Measurements from ENCODE around the gene LAD1.

The LAD1 gene

GRCh38 chr1:201346987-201347386, 52.1 kb downstream of the LAD1 start:
- no peak for DNase-seq (ENCODE audit: low spot score)

- no peak for DNase-seq (ENCODE audit: low spot score)
Observed at GRCh38 chr1:201346337-201346939, 52.7 kb downstream of the LAD1 start.

GRCh38 chr1:201345081-201345355, 54.1 kb downstream of the LAD1 start:
- no peak for DNase-seq (ENCODE audit: low spot score)

- no peak for DNase-seq (ENCODE audit: low spot score)
Observed at GRCh38 chr1:201344206-201345080, 54.7 kb downstream of the LAD1 start.

- no peak for DNase-seq (ENCODE audit: low spot score)
Observed at GRCh38 chr1:201341377-201341776, 57.7 kb downstream of the LAD1 start.

- DNase-seq (ENCODE audit: low spot score) = no peak
Observed at GRCh38 chr1:201336711-201337450, 62.2 kb downstream of the LAD1 start.

GRCh38 chr1:201335901-201336300, 63.2 kb downstream of the LAD1 start:
- DNase-seq (ENCODE audit: low spot score) = no peak

- no peak for DNase-seq (ENCODE audit: low spot score)
Observed at GRCh38 chr1:201335174-201335870, 63.8 kb downstream of the LAD1 start.

GRCh38 chr1:201334325-201335173, 64.6 kb downstream of the LAD1 start:
- DNase-seq (ENCODE audit: low spot score) = no peak

- DNase-seq (ENCODE audit: low spot score) = no peak
Observed at GRCh38 chr1:201332616-201333335, 66.3 kb downstream of the LAD1 start.

- DNase-seq (ENCODE audit: low spot score) = no peak
Observed at GRCh38 chr1:201332021-201332420, 67.1 kb downstream of the LAD1 start.

GRCh38 chr1:201331166-201331565, 68.0 kb downstream of the LAD1 start:
- no peak for DNase-seq (ENCODE audit: low spot score)

All from CD4-positive, alpha-beta T cell treated with Interleukin-15 for 4 hours (primary cell).